GM21526 (cell line): ENCODE measurements around the gene BROX.

ENCODE experiments used
- ATAC-seq: cut with Tn5 transposase; IDR thresholded peaks from one replicate; pipeline ENCODE4 v1.9.1; 2021; ENCODE audit warnings: moderate library complexity; ENCODE audit not compliant: unreplicated experiment, low FRiP score

BROX gene

GRCh38 chr1:222769971-222770620 is 57.7 kb downstream of the BROX start:
- no peak for ATAC-seq

GRCh38 chr1:222772996-222773379 is 60.6 kb downstream of the BROX start:
- ATAC-seq = peak; percentile 92

- no peak for ATAC-seq
Observed at GRCh38 chr1:222777463-222777862, 65.1 kb downstream of the BROX start.

GRCh38 chr1:222777977-222778376 is 65.6 kb downstream of the BROX start:
- no peak for ATAC-seq

GRCh38 chr1:222781251-222781650 is 68.9 kb downstream of the BROX start:
- peak; percentile 52 for ATAC-seq

- ATAC-seq = no peak
Observed at GRCh38 chr1:222783051-222783450, 70.7 kb downstream of the BROX start.

GRCh38 chr1:222784371-222784770 is 72.0 kb downstream of the BROX start:
- no peak for ATAC-seq
